Astrocyte of the spinal cord (primary cell): ENCODE results near the gene PCBP3.
"Not testable (repeated sequence)": the region's sequence is repeated elsewhere in the genome, so short reads cannot be mapped to it uniquely, and the experiment has no call there.

Experiments
- DNase-seq: peaks from one replicate; pipeline ENCODE4 v3.0.0; 2011; ENCODE audit warnings: low read depth, low spot score
- H3K4me3 ChIP-seq: 2 replicates; pipeline ENCODE4 v1.5.1; 2011; ENCODE audit warnings: low read depth, mild to moderate bottlenecking, low read length, moderate library complexity
- in situ Hi-C: cut with HindIII; loops from 2 replicates; pipeline ENCODE4 v1.10.0; 2017; ENCODE audit warnings: low sequenced_read_pairs
- TF ChIP-seq, protein P1 (sequence below): IDR thresholded peaks from 2 replicates; pipeline ENCODE4 v1.5.1; 2012; ENCODE audit warnings: low read depth, mild to moderate bottlenecking, low read length, inconsistent platforms

The PCBP3 gene

DNA sequence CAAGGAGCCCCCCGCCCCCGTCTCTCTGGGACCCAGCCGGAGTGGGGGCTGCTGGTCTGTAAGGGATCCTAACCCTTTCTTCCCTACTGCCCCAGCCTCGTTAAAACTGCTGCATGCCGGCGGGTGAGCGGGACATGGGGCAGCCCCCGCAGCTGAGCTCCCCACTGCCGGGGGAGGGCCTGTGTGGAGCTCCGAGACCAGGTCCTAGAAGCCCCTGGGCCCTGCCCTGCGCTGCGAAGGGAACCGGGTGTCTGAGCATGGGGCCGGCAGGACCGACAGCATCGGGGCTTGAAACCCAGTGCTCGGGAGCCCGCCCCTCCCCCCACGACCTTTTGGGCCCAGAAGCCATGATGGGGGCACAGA is 328.8 kb downstream of the PCBP3 start:
- TF ChIP-seq, protein P1, sequence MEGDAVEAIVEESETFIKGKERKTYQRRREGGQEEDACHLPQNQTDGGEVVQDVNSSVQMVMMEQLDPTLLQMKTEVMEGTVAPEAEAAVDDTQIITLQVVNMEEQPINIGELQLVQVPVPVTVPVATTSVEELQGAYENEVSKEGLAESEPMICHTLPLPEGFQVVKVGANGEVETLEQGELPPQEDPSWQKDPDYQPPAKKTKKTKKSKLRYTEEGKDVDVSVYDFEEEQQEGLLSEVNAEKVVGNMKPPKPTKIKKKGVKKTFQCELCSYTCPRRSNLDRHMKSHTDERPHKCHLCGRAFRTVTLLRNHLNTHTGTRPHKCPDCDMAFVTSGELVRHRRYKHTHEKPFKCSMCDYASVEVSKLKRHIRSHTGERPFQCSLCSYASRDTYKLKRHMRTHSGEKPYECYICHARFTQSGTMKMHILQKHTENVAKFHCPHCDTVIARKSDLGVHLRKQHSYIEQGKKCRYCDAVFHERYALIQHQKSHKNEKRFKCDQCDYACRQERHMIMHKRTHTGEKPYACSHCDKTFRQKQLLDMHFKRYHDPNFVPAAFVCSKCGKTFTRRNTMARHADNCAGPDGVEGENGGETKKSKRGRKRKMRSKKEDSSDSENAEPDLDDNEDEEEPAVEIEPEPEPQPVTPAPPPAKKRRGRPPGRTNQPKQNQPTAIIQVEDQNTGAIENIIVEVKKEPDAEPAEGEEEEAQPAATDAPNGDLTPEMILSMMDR: no peak
- no peak overlapping the region for H3K4me3 ChIP-seq
- no peak for DNase-seq
- in situ Hi-C loops: no loop called here

DNA sequence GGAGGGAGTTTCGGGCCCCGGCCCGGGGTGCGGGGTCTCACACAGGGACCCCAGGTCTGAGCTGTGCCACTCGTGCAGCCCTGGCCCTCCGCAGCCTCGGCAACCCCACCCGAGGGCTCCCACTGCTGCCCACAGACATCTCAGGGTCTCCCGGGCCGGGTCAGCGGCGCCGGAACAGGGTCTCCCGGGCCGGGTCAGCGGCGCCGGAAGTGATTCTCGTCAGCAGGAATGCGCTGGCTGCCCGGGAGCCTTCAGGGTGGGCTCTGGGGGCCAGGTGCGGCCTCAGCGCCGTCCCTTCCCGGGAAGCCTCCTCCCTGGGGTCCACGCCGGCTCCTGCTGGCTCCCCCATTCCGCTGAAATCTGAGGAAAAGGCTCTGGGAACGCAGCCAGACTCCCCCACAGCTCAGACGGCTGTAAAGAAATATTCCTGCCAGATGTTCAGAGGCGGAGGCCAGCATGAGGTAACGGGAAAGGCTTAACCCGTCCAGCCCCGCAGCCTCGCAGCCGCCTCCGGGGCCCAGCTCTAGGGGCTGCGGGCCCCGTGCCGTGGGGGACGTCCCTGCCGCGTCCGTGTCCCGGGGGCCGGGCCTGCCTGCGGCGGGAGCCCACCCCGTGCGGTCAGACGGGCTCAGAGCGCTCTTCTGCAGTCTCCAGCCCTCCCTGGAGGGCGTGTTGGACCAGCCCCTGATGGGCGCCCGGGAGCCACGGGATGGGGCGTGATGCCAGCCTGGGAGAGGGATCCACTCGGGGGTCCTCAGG is 329.4 kb downstream of the PCBP3 start:
- peak overlapping the region; percentile 29 for H3K4me3 ChIP-seq
- DNase-seq: peak; percentile 89
- TF ChIP-seq, protein P1: no peak
- in situ Hi-C loops: no loop called here

DNA sequence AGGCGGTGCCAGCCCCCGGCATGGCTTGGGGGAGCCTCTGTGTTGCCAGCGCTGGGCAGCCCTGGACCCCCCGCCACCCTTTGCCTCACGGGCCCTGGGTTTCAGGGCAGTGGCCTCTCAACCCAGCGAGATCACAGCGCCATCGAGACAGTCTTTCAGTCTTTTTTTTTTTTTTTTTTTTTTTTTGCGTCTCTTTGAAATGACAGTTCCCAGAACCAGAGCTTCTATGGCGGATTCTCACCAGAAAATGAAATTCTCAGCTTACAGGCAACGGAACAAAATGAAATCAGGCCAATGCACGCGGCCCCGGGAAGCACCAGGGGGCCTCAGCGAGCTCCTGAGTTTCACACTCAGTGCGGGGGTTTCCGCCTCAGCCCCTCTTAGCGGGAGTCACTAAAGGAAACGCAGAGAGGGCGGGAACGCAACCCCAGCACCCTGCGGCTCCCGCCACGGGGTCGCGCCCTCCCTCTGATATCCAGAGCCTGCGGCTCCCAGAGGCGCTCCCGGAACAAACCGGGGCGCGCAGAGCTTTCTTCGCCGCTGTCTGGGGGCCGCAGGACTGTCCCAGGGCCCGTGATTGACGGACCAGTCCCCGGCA is 330.0 kb downstream of the PCBP3 start:
- in situ Hi-C loops: no loop called here
- TF ChIP-seq, protein P1: peak; percentile 82
- peak; percentile 90 for DNase-seq
- H3K4me3 ChIP-seq: peak overlapping the region; percentile 29

DNA sequence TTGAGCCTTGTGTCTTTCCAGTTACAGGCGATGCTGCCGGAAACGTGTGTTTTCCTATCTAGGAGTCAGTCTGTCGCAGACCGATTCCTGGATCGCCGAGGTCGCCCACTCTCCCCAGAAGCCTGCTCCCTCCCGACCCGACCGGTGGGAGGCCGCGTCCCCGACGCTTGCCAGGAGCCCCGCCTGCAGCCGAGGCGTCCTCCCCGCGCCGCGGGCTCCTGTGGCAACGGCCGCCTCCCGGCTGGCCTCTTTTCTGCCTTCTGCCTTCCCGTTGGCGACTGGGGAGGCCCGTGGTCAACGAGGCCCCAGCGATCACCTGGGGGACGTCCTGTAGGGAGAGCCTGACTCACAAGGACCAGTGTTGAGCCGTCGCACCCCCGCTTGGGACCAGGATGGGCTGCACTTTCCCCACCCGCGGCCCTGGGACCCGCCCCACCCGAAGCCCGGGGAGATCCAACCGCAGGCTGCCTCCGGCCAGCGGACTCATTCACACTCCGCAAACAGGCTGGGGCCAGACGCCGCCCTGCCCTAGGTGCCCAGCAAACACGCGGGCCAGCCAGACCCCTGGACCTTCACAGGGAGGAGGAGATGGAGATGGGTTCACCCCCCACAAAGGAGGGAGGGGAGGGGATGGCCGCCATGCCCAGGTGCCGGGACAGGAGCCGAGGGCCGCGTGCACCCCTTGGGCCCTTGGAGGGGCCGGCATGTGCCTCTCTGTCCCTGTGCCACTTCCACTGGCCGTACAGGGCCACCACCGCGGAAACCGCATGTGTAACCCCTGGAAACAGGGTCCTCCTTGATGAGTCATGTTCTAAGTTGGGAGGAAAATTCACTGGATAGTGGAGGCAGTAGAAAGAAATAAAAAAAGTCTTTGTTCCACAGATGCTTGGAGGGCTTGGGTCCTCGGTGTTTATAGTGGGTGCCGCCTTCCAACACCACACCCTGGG is 330.8 kb downstream of the PCBP3 start:
- in situ Hi-C loops: no loop called here
- H3K4me3 ChIP-seq: peak overlapping the region; percentile 29
- TF ChIP-seq, protein P1: no peak
- peak; percentile 89 for DNase-seq

DNA sequence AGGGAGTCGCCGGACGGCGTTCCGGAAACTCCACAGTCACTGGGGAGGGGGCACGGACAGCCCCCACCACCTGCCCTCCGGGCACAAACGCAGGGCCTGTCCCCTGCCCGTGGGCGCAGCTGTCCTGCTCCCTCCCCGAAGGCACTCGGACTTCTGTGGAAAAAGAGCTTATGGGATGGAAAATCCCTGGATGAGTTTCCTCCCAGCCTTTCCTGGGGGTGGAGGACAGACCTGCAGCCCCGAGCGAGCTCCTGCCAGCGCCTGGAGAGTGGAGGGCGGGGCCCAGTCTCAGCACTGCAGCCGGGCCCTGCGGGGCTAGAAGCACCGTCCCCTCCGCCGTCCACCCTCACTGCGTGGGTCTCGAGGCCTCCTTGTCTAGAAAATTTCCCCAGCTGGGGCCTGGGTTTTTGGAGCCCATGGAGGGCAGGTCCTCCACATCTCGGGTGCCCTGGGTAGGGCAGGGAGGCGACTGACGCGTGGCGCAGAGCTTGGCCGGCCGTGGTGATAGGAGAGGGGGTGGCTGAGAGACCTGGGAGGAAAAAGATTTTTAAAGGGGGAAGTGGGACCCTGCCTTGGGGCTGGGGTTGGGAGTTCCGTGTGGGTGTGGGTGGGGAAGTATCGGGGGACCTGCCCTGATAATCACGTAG is 331.6 kb downstream of the PCBP3 start:
- H3K4me3 ChIP-seq: no peak overlapping the region
- in situ Hi-C loops: no loop called here
- TF ChIP-seq, protein P1: no peak
- DNase-seq: peak; percentile 51

DNA sequence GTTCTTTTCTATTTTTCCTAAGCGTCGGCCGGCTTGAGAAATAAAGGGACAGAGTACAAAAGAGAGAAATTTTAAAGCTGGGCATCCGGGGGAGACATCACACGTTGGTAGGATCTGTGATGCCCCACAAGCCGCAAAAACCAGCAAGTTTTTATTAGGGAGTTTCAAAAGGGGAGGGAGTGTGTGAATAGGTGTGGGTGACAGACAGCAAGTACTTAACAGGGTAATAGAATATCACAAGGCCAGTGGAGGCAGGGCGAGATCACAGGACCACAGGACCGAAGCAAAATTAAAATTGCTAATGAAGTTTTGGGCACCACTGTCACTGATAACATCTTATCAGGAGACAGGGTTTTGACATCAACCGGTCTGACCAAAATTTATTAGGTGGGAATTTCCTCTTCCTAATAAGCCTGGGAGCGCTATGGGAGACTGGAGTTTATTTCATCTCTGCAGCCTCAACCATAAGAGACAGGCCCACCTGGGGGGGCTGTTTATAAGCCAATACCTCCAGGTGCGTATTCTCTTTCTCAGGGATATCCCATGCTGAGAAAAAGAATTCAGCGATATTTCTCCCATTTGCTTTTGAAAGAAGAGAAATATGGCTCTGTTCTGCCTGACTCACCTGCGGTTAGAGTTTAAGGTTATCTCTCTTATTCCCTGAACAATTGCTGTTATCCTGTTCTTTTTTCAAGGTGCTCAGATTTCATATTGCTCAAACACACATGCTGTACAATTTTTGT is 332.3 kb downstream of the PCBP3 start:
- H3K4me3 ChIP-seq, DNase-seq, in situ Hi-C loops: not testable (repeated sequence)
